Endothelial cell of umbilical vein (primary cell): ENCODE data around the gene PRR5. TPM values are rescaled to one million over a fixed set of nuclear protein-coding genes. Genes with fewer than 3 reads are reported as not detected.
A peak's percentile ranks its signal among the peaks of the same experiment; 100 is the strongest.

Experiments used
- BruUV-seq: library from RNA; stranded (reverse); fragments of 400-500 nt; replicated peaks from 2 replicates; lab custom pipeline; 2021; lab: Mats Ljungman, UMichigan
- CTCF ChIA-PET: fragments of 300-600, 350-600 bp; sonication (Branson Sonifier 250); formaldehyde crosslinking; loops from one replicate; lab custom pipeline; 2021; ENCODE audit warnings: antibody characterized with exemption, inconsistent platforms; lab: Charles Lee
- POLR2A ChIA-PET: fragments of 300-600, 350-600 bp; sonication (Branson Sonifier 250); formaldehyde crosslinking; loops from one replicate; lab custom pipeline; 2021; ENCODE audit warnings: antibody characterized with exemption, inconsistent platforms; lab: Charles Lee
- DNase-seq: peaks from one replicate; pipeline ENCODE4 v3.0.0-alpha.2; 2011; ENCODE audit warnings: low read depth, low spot score
- FAIRE-seq: peaks from 2 replicates; lab custom pipeline; 2011; peaks lifted over from hg19 to GRCh38; lab: Jason Lieb, UNC
- H2AFZ ChIP-seq: 2 replicates; pipeline ENCODE4 v1.6.0; 2012; ENCODE audit warnings: low read depth, low read length, control low read depth, inconsistent platforms
- H3K27ac ChIP-seq: 2 replicates; pipeline ENCODE4 v1.5.1; 2011; ENCODE audit warnings: low read depth, mild to moderate bottlenecking, control low read depth, low read length, moderate library complexity; ENCODE audit not compliant: insufficient read depth
- H3K27me3 ChIP-seq, 2 experiments: 2 replicates each; pipeline versions ENCODE4 v1.6.0 to v1.6.1; 2011; ENCODE audit warnings: low read length in 2 of 2, mixed read lengths in 1 of 2; ENCODE audit not compliant: control insufficient read depth in 2 of 2, insufficient read depth in 2 of 2
- H3K36me3 ChIP-seq, 2 experiments: 2 replicates in 1 of 2; 3 replicates in 1 of 2; pipeline ENCODE4 v1.5.1; 2011; ENCODE audit warnings: low read length in 2 of 2, mild to moderate bottlenecking in 1 of 2, moderate library complexity in 1 of 2; ENCODE audit not compliant: control insufficient read depth in 2 of 2, insufficient read depth in 2 of 2; ENCODE audit errors: extremely low read depth in 1 of 2
- H3K4me1 ChIP-seq: 3 replicates; pipeline ENCODE4 v1.5.1; 2011; ENCODE audit warnings: mild to moderate bottlenecking, low read length; ENCODE audit not compliant: control insufficient read depth, insufficient read depth; ENCODE audit errors: extremely low read depth
- H3K4me2 ChIP-seq: 2 replicates; pipeline ENCODE4 v1.6.1; 2011; ENCODE audit warnings: low read length, control low read depth, mixed read lengths; ENCODE audit not compliant: insufficient read depth
- H3K4me3 ChIP-seq, 3 experiments: fragments of 200-600 bp in 1 of 3; sonication (generic), shearing (Covaris generic) in 1 of 3; replicated peaks in 1 of 3; 2 replicates each; pipeline ENCODE4 v1.5.1; 2011 to 2016; ENCODE audit warnings: control low read depth in 3 of 3, low read length in 3 of 3, mild to moderate bottlenecking in 2 of 3, inconsistent platforms in 1 of 3, low read depth in 1 of 3, moderate library complexity in 1 of 3; ENCODE audit not compliant: insufficient read depth in 1 of 3
- H3K79me2 ChIP-seq: 2 replicates; pipeline ENCODE4 v1.6.0; 2012; ENCODE audit warnings: low read length, inconsistent platforms; ENCODE audit not compliant: control insufficient read depth, insufficient read depth
- H3K9ac ChIP-seq: replicated peaks from 2 replicates; pipeline ENCODE3; 2011; ENCODE audit warnings: low read length, control low read depth; ENCODE audit not compliant: insufficient read depth; ENCODE audit errors: extremely low read depth
- H3K9me1 ChIP-seq: replicated peaks from 3 replicates; pipeline ENCODE4 v1.6.0; 2011; ENCODE audit warnings: mild to moderate bottlenecking, low read length; ENCODE audit not compliant: control insufficient read depth, insufficient read depth; ENCODE audit errors: extremely low read depth
- H3K9me3 ChIP-seq: replicated peaks from 2 replicates; pipeline ENCODE4 v1.5.1; 2012; ENCODE audit warnings: low read length, inconsistent platforms; ENCODE audit not compliant: control insufficient read depth, insufficient read depth
- H4K20me1 ChIP-seq: replicated peaks from 2 replicates; pipeline ENCODE3; 2011; ENCODE audit warnings: mild to moderate bottlenecking, low read length; ENCODE audit not compliant: control insufficient read depth, insufficient read depth; ENCODE audit errors: extremely low read depth
- CTCF ChIP-seq, 2 donors: IDR thresholded peaks; 1 replicate in 1 of 2; 2 replicates in 1 of 2; pipeline ENCODE4 v1.5.1; 2011; ENCODE audit warnings: low read length in 2 of 2, mild to moderate bottlenecking in 2 of 2, moderate library complexity in 2 of 2, control low read depth in 1 of 2, inconsistent platforms in 1 of 2, low read depth in 1 of 2; ENCODE audit not compliant: insufficient read depth in 1 of 2; ENCODE audit errors: extremely low read depth in 1 of 2
- EZH2 ChIP-seq: IDR thresholded peaks from 2 replicates; pipeline ENCODE4 v1.6.1; 2012; ENCODE audit warnings: borderline replicate concordance, low read depth, mild to moderate bottlenecking, moderate library complexity, low read length, inconsistent platforms; ENCODE audit not compliant: severe bottlenecking
- FOS ChIP-seq: IDR thresholded peaks from 2 replicates; pipeline ENCODE4 v1.6.1; 2011; ENCODE audit warnings: mild to moderate bottlenecking, low read length, moderate library complexity, borderline replicate concordance; ENCODE audit not compliant: insufficient read depth
- GATA2 ChIP-seq: IDR thresholded peaks from 2 replicates; pipeline ENCODE4 v1.7.0; 2011; ENCODE audit warnings: low read depth, mild to moderate bottlenecking, moderate library complexity, mixed read lengths, low read length; ENCODE audit not compliant: insufficient read length, insufficient read depth
- JUN ChIP-seq: IDR thresholded peaks from 2 replicates; pipeline ENCODE4 v1.6.1; 2011; ENCODE audit warnings: borderline replicate concordance, low read depth; ENCODE audit not compliant: insufficient read length, insufficient read depth
- MAX ChIP-seq: IDR thresholded peaks from 2 replicates; pipeline ENCODE4 v1.6.1; 2011; ENCODE audit not compliant: insufficient read depth, insufficient read length
- MYC ChIP-seq: IDR thresholded peaks from one replicate; pipeline ENCODE4 v1.6.1; 2011; ENCODE audit warnings: mild to moderate bottlenecking, low read depth, low read length
- POLR2AphosphoS5 ChIP-seq: IDR thresholded peaks from 2 replicates; pipeline ENCODE4 v1.6.1; 2012; ENCODE audit warnings: low read depth, mild to moderate bottlenecking, control low read depth, low read length, moderate library complexity; ENCODE audit not compliant: insufficient read depth
- dilution Hi-C: fragments of 300-500 bp; cut with MboI; formaldehyde crosslinking; loops from one replicate; pipeline ENCODE4 v1.15.0; 2019; ENCODE audit warnings: low sequenced_read_pairs; ENCODE audit not compliant: extremely low pct_ligation_motif_present
- intact Hi-C: fragments of 100-400 bp; cut with micrococcal nuclease; formaldehyde crosslinking; loops from one replicate; pipeline ENCODE4 v1.10.0; 2022
- polyA plus RNA-seq, 4 experiments: library from polyadenylated mRNA; depleted of rRNA in 3 of 4; stranded (reverse) in 3 of 4; unstranded in 1 of 4; fragments of >200 nt; gene quantifications; 2 replicates each; pipeline versions ENCODE4 v1.2.1 to v1.2.3, GENCODE V29; 2011 to 2012; ENCODE audit warnings: missing spikeins in 1 of 4
- total RNA-seq: library from RNA; stranded (reverse); gene quantifications from 2 replicates; pipeline ENCODE4 v1.2.3, GENCODE V29; 2021

Gene PRR5
- total and polyA plus RNA-seq, 2 donors (not counting 3 experiments of a cell fraction or from before 2014, with no cell fraction given), result 4.3 to 9.0 TPM

GRCh38 chr22:44701187-44701790 is 715 bp upstream of the PRR5 start:
- intact Hi-C loops, result no loop called here
- Histone ChIP-seq H4K20me1 (no peaks in the 10 kb centered on the region), H3K27me3 (peaks cover 6 to 11% of the 10 kb centered on the region in 2 experiments), H3K79me2 (no peaks in the 10 kb centered on the region), H3K9me1 (no peaks in the 10 kb centered on the region), H3K36me3 (no peaks in the 10 kb centered on the region), H3K9ac (no peak overlapping the region), H3K4me2 (peak overlapping the region; percentile 30), H3K9me3 (no peaks in the 10 kb centered on the region), H3K4me3 (no peak overlapping the region), H2AFZ (peak overlapping the region; percentile 58), H3K27ac (no peak overlapping the region), H3K4me1 (peaks cover 7% of the 10 kb centered on the region)
- FAIRE-seq (no peak), DNase-seq (no peak)
- BruUV-seq, result no TSS peak
- CTCF ChIA-PET, result no interaction called here
- POLR2A ChIA-PET, result no interaction called here
- TF ChIP-seq CTCF (IDR thresholded peaks at IDR 0.05; ENCODE audit: extremely low read depth in 1 of 2, insufficient read depth in 1 of 2, low read depth in 1 of 2, low read length in 2 of 2), result no peak
- TF ChIP-seq MYC, result no peak
- TF ChIP-seq JUN, result no peak
- TF ChIP-seq EZH2, result no peak
- TF ChIP-seq POLR2AphosphoS5, result no peak
- TF ChIP-seq FOS, result no peak
- TF ChIP-seq MAX, result no peak
- TF ChIP-seq GATA2, result no peak
- dilution Hi-C loops, result no loop called here
